Measurements from ENCODE around the gene GABPB1.

- TF ChIP-seq POLR2A (IDR thresholded peaks at IDR 0.05) (no peak), POLR2AphosphoS5 (IDR thresholded peaks at IDR 0.05) (no peak), CTCF (IDR thresholded peaks at IDR 0.05) (no peak), EP300 (IDR thresholded peaks at IDR 0.05) (no peak)
Measured at GRCh38 chr15:50275091-50275490, 79.9 kb downstream of the GABPB1 start.

All from stomach (tissue), 4 donors.